Mammary epithelial cell (primary cell): Measurements from ENCODE around the gene CCR6.

Experiments used
- EZH2 ChIP-seq: IDR thresholded peaks from 2 replicates; pipeline ENCODE4 v1.6.1; 2012; ENCODE audit warnings: low read length, inconsistent platforms, borderline replicate concordance
- TF ChIP-seq, protein P1 (sequence below), 2 donors: IDR thresholded peaks in 1 of 2; conservative IDR thresholded peaks in 1 of 2; 2 replicates each; pipeline ENCODE4 v1.5.1; 2011 to 2012; ENCODE audit warnings: inconsistent platforms in 2 of 2, low read length in 2 of 2, mild to moderate bottlenecking in 2 of 2, control low read depth in 1 of 2, low read depth in 1 of 2; ENCODE audit not compliant: insufficient read depth in 1 of 2; ENCODE audit errors: extremely low read depth in 1 of 2

- TF ChIP-seq, protein P1, sequence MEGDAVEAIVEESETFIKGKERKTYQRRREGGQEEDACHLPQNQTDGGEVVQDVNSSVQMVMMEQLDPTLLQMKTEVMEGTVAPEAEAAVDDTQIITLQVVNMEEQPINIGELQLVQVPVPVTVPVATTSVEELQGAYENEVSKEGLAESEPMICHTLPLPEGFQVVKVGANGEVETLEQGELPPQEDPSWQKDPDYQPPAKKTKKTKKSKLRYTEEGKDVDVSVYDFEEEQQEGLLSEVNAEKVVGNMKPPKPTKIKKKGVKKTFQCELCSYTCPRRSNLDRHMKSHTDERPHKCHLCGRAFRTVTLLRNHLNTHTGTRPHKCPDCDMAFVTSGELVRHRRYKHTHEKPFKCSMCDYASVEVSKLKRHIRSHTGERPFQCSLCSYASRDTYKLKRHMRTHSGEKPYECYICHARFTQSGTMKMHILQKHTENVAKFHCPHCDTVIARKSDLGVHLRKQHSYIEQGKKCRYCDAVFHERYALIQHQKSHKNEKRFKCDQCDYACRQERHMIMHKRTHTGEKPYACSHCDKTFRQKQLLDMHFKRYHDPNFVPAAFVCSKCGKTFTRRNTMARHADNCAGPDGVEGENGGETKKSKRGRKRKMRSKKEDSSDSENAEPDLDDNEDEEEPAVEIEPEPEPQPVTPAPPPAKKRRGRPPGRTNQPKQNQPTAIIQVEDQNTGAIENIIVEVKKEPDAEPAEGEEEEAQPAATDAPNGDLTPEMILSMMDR (conservative IDR thresholded peaks at IDR 0.05 in 1 of 2, IDR thresholded peaks at IDR 0.05 in 1 of 2; ENCODE audit: extremely low read depth in 1 of 2, insufficient read depth in 1 of 2, low read depth in 1 of 2, low read length in 2 of 2) = no peak
- TF ChIP-seq EZH2 = no peak
Measured at GRCh38 chr6:167163476-167164011, 40.6 kb downstream of the CCR6 start.
